ENCODE measurements around the gene SMIM28.

DNA sequence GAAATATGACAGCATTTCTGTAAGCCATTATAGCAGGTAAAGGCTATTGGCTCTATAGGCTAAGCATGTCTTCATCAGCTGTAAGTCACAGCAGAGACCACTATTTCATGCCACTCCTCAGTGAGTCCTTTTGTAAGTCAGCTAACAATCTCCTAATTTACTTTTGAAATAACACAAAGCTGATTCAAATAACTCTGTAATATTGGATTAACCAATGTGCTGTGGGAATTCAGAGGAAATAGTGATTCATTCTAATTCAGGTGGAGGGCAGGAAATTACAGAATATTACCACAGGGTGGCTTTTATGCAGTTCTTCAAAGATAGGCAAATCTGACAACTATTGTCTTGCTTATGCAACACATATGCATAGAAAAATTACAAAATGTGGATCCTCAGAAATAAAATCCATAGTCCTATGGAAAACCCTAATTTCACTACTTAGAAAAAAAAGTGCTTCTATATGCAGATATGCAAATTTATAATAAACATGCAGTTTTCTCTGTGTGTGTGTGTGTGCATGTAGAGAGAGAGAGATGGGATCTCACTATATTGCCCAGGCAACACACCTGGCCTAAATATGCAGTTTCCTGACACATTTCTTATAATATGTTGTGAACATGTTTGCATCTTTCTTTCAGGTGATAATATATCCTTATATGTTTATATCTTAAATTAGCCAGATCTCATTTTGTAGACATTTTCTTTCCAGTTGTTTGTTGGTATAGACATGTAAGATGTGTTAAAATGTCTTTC is 4.8 kb upstream of the SMIM28 start:
- TF ChIP-seq, protein P1, sequence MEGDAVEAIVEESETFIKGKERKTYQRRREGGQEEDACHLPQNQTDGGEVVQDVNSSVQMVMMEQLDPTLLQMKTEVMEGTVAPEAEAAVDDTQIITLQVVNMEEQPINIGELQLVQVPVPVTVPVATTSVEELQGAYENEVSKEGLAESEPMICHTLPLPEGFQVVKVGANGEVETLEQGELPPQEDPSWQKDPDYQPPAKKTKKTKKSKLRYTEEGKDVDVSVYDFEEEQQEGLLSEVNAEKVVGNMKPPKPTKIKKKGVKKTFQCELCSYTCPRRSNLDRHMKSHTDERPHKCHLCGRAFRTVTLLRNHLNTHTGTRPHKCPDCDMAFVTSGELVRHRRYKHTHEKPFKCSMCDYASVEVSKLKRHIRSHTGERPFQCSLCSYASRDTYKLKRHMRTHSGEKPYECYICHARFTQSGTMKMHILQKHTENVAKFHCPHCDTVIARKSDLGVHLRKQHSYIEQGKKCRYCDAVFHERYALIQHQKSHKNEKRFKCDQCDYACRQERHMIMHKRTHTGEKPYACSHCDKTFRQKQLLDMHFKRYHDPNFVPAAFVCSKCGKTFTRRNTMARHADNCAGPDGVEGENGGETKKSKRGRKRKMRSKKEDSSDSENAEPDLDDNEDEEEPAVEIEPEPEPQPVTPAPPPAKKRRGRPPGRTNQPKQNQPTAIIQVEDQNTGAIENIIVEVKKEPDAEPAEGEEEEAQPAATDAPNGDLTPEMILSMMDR (IDR thresholded peaks at IDR 0.05; ENCODE audit: low read length): no peak
- TF ChIP-seq EZH2 (optimal IDR thresholded peaks at IDR 0.05; ENCODE audit: low read depth, low read length) (no peak), EZH2phosphoT487 (IDR thresholded peaks at IDR 0.05; ENCODE audit: low read length) (no peak)

Data from MM.1S (cell line).